ENCODE results near the gene RFX5. TPM values are rescaled to one million over a fixed set of nuclear protein-coding genes. Genes with fewer than 3 reads are reported as not detected.
A peak's percentile ranks its signal among the peaks of the same experiment; 100 is the strongest.

RFX5 gene
- total and polyA plus RNA-seq, 2 donors (not counting 1 experiment from before 2014, with no cell fraction given) = 181 to 207 TPM

- Mint-ChIP-seq H3K27ac (peak overlapping the region; percentile 97), H3K4me1 (peaks cover 49% of the 10 kb centered on the region), H3K4me3 (peak overlapping the region; percentile 92), H3K27me3 (no peaks in the 10 kb centered on the region), H3K9me3 (ENCODE audit: insufficient read depth) (no peaks in the 10 kb centered on the region)
- peak overlapping the region; percentile 26 to 85 (median 64) for H3K4me3 ChIP-seq (ENCODE audit: control extremely low read depth in 1 of 5, extremely low read depth in 1 of 5, insufficient read depth in 1 of 5, low read depth in 2 of 5, low read length in 4 of 5)
- DNase-seq (no peak), ATAC-seq (ENCODE audit: low read depth) (peak; percentile 11)
- H3K9ac ChIP-seq (ENCODE audit: low read length) = peak overlapping the region; percentile 95
- H3K79me2 ChIP-seq (ENCODE audit: control insufficient read depth, insufficient read depth, low read length) = peaks cover 45% of the 10 kb centered on the region
- no peaks in the 10 kb centered on the region for H3K27me3 ChIP-seq (replicated peaks in 1 of 4; ENCODE audit: control extremely low read depth in 1 of 4, control insufficient read depth in 3 of 4, insufficient read depth in 4 of 4, low read length in 3 of 4)
- H3K9me3 ChIP-seq (ENCODE audit: control extremely low read depth in 1 of 3, control insufficient read depth in 2 of 3, insufficient read depth in 1 of 3, low read length in 2 of 3) = peaks cover 0 to 19% (median 4%) of the 10 kb centered on the region in 3 donors
- intact Hi-C loops (cut with micrococcal nuclease) = loop anchor here (1.0 to 10.0 kb wide), 9 partner anchors 20 to 265 kb away; partner anchors contain the start of genes LYSMD1, PI4KB, PIP5K1A and POGZ
- 8% methylated on average over 5 of the region's 12 CpGs for WGBS (ENCODE audit: insufficient coverage)
- H3K27ac ChIP-seq (ENCODE audit: low read length in 2 of 2) = peak overlapping the region; percentile 98 to 99
- no peaks in the 10 kb centered on the region for H4K20me1 ChIP-seq (ENCODE audit: control insufficient read depth, insufficient read depth, low read length, poor library complexity, severe bottlenecking)
- ChIA-PET POLR2A (interaction anchor here (0.7 to 1.8 kb wide), 5 partner anchors 10 to 144 kb away, joined by 4 to 11 read pairs (median 5); partner anchors contain the start of genes PI4KB, PSMB4 and ZNF687), CTCF (interaction anchor here (0.7 to 1.5 kb wide), 4 partner anchors 11 to 52 kb away, joined by 3 to 4 read pairs (median 4); partner anchors contain the start of gene PSMB4)
- H2AFZ ChIP-seq (ENCODE audit: insufficient read depth, low read depth, low read length, poor library complexity, severe bottlenecking) = peak overlapping the region; percentile 66
- no peak for TF ChIP-seq CTCF (IDR thresholded peaks at IDR 0.05)
- no peak for TF ChIP-seq EZH2 (IDR thresholded peaks at IDR 0.05; ENCODE audit: borderline replicate concordance, insufficient read depth, low read depth, low read length, poor library complexity, severe bottlenecking)
- H3K4me2 ChIP-seq (replicated peaks; ENCODE audit: low read depth, low read length, poor library complexity, severe bottlenecking) = peak overlapping the region; percentile 81
- H3K4me1 ChIP-seq (ENCODE audit: control insufficient read depth in 2 of 2, insufficient read depth in 2 of 2, low read length in 2 of 2) = peaks cover 34 to 44% of the 10 kb centered on the region in 2 donors
- H3K36me3 ChIP-seq (replicated peaks in 1 of 2; ENCODE audit: control extremely low read depth in 1 of 2, control insufficient read depth in 1 of 2, extremely low read depth in 1 of 2, insufficient read depth in 2 of 2, low read length in 1 of 2) = peaks cover 3 to 31% of the 10 kb centered on the region in 2 experiments
These were observed 633 bp upstream of the RFX5 start for GRCh38 chr1:151347523-151348246.

Data from B cell (primary cell).